Peyer's patch (tissue), 4 donors: ENCODE measurements around the gene CLN3.

Experiments
- POLR2A ChIP-seq, 2 donors: fragments of 450-650 bp; IDR thresholded peaks; one replicate each; pipeline ENCODE4 v1.5.1; 2017; ENCODE audit warnings: antibody characterized with exemption in 2 of 2, mild to moderate bottlenecking in 2 of 2, moderate library complexity in 2 of 2
- TF ChIP-seq, protein P1 (sequence below), 6 experiments: fragments of 450-650 bp in 4 of 6; fragments of 200-600 bp in 2 of 6; sonication (generic) in 1 of 6; IDR thresholded peaks; one replicate each; pipeline ENCODE4 v1.5.1; 2017 to 2019; ENCODE audit warnings: antibody characterized with exemption in 6 of 6, mild to moderate bottlenecking in 3 of 6, moderate library complexity in 1 of 6

- TF ChIP-seq, protein P1, sequence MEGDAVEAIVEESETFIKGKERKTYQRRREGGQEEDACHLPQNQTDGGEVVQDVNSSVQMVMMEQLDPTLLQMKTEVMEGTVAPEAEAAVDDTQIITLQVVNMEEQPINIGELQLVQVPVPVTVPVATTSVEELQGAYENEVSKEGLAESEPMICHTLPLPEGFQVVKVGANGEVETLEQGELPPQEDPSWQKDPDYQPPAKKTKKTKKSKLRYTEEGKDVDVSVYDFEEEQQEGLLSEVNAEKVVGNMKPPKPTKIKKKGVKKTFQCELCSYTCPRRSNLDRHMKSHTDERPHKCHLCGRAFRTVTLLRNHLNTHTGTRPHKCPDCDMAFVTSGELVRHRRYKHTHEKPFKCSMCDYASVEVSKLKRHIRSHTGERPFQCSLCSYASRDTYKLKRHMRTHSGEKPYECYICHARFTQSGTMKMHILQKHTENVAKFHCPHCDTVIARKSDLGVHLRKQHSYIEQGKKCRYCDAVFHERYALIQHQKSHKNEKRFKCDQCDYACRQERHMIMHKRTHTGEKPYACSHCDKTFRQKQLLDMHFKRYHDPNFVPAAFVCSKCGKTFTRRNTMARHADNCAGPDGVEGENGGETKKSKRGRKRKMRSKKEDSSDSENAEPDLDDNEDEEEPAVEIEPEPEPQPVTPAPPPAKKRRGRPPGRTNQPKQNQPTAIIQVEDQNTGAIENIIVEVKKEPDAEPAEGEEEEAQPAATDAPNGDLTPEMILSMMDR (IDR thresholded peaks at IDR 0.05), result no peak
- no peak for TF ChIP-seq POLR2A (IDR thresholded peaks at IDR 0.05)
These were observed 29.6 kb upstream of the CLN3 start for GRCh38 chr16:28521436-28521835.
